SK-N-SH (cell line): ENCODE measurements around the gene AUTS2. TPM values are rescaled to one million over a fixed set of nuclear protein-coding genes. Genes with fewer than 3 reads are reported as not detected.

Experiments used
- CTCF ChIA-PET: fragments of 300-600, 350-600 bp; formaldehyde crosslinking; extraction: SDS; loops from one replicate; lab custom pipeline; 2021; lab: Yijun Ruan, JAX
- POLR2A ChIA-PET: fragments of 350-600 bp; sonication (Branson Sonifier 250); formaldehyde crosslinking; extraction: SDS; loops from one replicate; lab custom pipeline; 2020; ENCODE audit warnings: antibody characterized with exemption, inconsistent platforms; lab: Yijun Ruan, JAX
- DNase-seq: peaks from one replicate; pipeline ENCODE4 v3.0.0; 2012
- H2AFZ ChIP-seq: fragments of 200-600 bp; sonication (generic); 2 replicates; pipeline ENCODE4 v1.8.1; 2016; ENCODE audit warnings: antibody characterized with exemption, mild to moderate bottlenecking, low read depth
- H3F3A ChIP-seq: fragments of 200-600 bp; sonication (generic); replicated peaks from 2 replicates; pipeline ENCODE3; 2016; ENCODE audit warnings: antibody characterized with exemption, mild to moderate bottlenecking; ENCODE audit not compliant: insufficient read depth
- H3K27ac ChIP-seq, 2 experiments: fragments of 200-500 bp in 1 of 2; fragments of 200-600 bp in 1 of 2; sonication (Bioruptor generic) in 1 of 2; sonication (generic), shearing (Covaris generic) in 1 of 2; 2 replicates each; pipeline versions ENCODE4 v1.5.1 to v1.6.1; 2014 to 2016; ENCODE audit warnings: low read depth in 2 of 2, inconsistent platforms in 1 of 2, low read length in 1 of 2, mild to moderate bottlenecking in 1 of 2, mixed read lengths in 1 of 2
- H3K27me3 ChIP-seq: fragments of 200-600 bp; sonication (generic), shearing (Covaris generic); 2 replicates; pipeline ENCODE4 v1.6.1; 2016; ENCODE audit warnings: mixed run types; ENCODE audit not compliant: insufficient read depth
- H3K36me3 ChIP-seq, 2 experiments: fragments of 200-500 bp in 1 of 2; fragments of 200-600 bp in 1 of 2; sonication (Bioruptor generic) in 1 of 2; sonication (generic) in 1 of 2; replicated peaks in 1 of 2; 2 replicates each; pipeline versions ENCODE3 to v1.5.1; 2014 to 2016; ENCODE audit warnings: low read length in 1 of 2, mild to moderate bottlenecking in 1 of 2; ENCODE audit not compliant: insufficient read depth in 2 of 2, control insufficient read depth in 1 of 2
- H3K4me1 ChIP-seq, 2 experiments: fragments of 200-500 bp in 1 of 2; fragments of 200-600 bp in 1 of 2; sonication (Bioruptor generic) in 1 of 2; sonication (generic), shearing (Covaris generic) in 1 of 2; 2 replicates each; pipeline versions ENCODE4 v1.5.1 to v1.6.1; 2014 to 2016; ENCODE audit warnings: low read depth in 1 of 2, low read length in 1 of 2, mixed run types in 1 of 2; ENCODE audit not compliant: insufficient read depth in 2 of 2, control insufficient read depth in 1 of 2
- H3K4me2 ChIP-seq: fragments of 200-600 bp; sonication (generic), shearing (Covaris generic); 2 replicates; pipeline ENCODE4 v1.6.1; 2017; ENCODE audit warnings: mixed run types
- H3K4me3 ChIP-seq, 2 experiments: fragments of 200-500 bp in 1 of 2; fragments of 200-600 bp in 1 of 2; sonication (Bioruptor generic) in 1 of 2; sonication (generic), shearing (Covaris generic) in 1 of 2; 2 replicates each; pipeline versions ENCODE4 v1.5.1 to v1.8.1; 2014 to 2016; ENCODE audit warnings: low read depth in 2 of 2, inconsistent platforms in 1 of 2, low read length in 1 of 2, mild to moderate bottlenecking in 1 of 2, mixed read lengths in 1 of 2, moderate library complexity in 1 of 2
- H3K79me2 ChIP-seq: fragments of 200-600 bp; sonication (generic); 2 replicates; pipeline ENCODE4 v1.8.1; 2017; ENCODE audit warnings: mild to moderate bottlenecking; ENCODE audit not compliant: insufficient read depth
- H3K9ac ChIP-seq: fragments of 200-600 bp; sonication (generic); 2 replicates; pipeline ENCODE4 v1.6.1; 2017; ENCODE audit warnings: mixed run types
- H3K9me2 ChIP-seq: fragments of 200-600 bp; sonication (generic); 2 replicates; pipeline ENCODE4 v1.6.1; 2017; ENCODE audit warnings: mixed run types
- H3K9me3 ChIP-seq: fragments of 200-600 bp; sonication (generic); 2 replicates; pipeline ENCODE4 v1.6.1; 2017; ENCODE audit warnings: mixed run types, mild to moderate bottlenecking, moderate library complexity
- H4K20me1 ChIP-seq: fragments of 200-600 bp; sonication (generic); 2 replicates; pipeline ENCODE4 v1.6.1; 2017; ENCODE audit warnings: mild to moderate bottlenecking, mixed run types; ENCODE audit not compliant: insufficient read depth
- CHD2 ChIP-seq: fragments of 150-350 bp; IDR thresholded peaks from 2 replicates; pipeline ENCODE4 v1.6.1; 2018; ENCODE audit warnings: low read length; ENCODE audit not compliant: partially characterized antibody
- EP300 ChIP-seq, 2 experiments: IDR thresholded peaks; 2 replicates each; pipeline versions ENCODE4 v1.4.0 to v1.6.1; 2012; ENCODE audit warnings: borderline replicate concordance in 1 of 2, low read depth in 1 of 2, low read length in 1 of 2
- GATA2 ChIP-seq: sonication (generic); formaldehyde crosslinking; IDR thresholded peaks from 2 replicates; pipeline ENCODE4 v1.5.0; 2020; ENCODE audit warnings: mild to moderate bottlenecking, missing genetic modification reagents
- IRF3 ChIP-seq: fragments of 150-350 bp; IDR thresholded peaks from 2 replicates; pipeline ENCODE4 v1.6.1; 2016; ENCODE audit warnings: mild to moderate bottlenecking, low read depth, low read length
- MEF2A ChIP-seq: IDR thresholded peaks from 2 replicates; pipeline ENCODE4 v1.4.0; 2012; ENCODE audit warnings: low read depth, borderline replicate concordance
- MXI1 ChIP-seq: IDR thresholded peaks from 2 replicates; pipeline ENCODE4 v1.6.1; 2012; ENCODE audit warnings: mild to moderate bottlenecking, low read depth, low read length, improper control_type of control experiment
- POLR2AphosphoS5 ChIP-seq: IDR thresholded peaks from 2 replicates; pipeline ENCODE4 v1.6.1; 2012; ENCODE audit warnings: low read depth, low read length
- RAD21 ChIP-seq: IDR thresholded peaks from 2 replicates; pipeline ENCODE4 v1.6.1; 2012; ENCODE audit warnings: mild to moderate bottlenecking, low read length
- RCOR1 ChIP-seq: fragments of 150-350 bp; IDR thresholded peaks from 2 replicates; pipeline ENCODE4 v1.6.1; 2017; ENCODE audit warnings: antibody characterized with exemption, low read length
- REST ChIP-seq: IDR thresholded peaks from 2 replicates; pipeline ENCODE4 v1.6.1; 2012; ENCODE audit warnings: mild to moderate bottlenecking, low read depth, low read length, moderate library complexity
- TCF12 ChIP-seq: IDR thresholded peaks from 2 replicates; pipeline ENCODE4 v1.4.0; 2012
- YY1 ChIP-seq: IDR thresholded peaks from 2 replicates; pipeline ENCODE4 v1.4.0; 2012; ENCODE audit warnings: low read depth, mild to moderate bottlenecking
- WGBS: methylation state at CpG from one replicate; pipeline ENCODE4 v1.1.6; 2017; ENCODE audit warnings: low lambda C conversion rate; 5-methylcytosine and 5-hydroxymethylcytosine counted together
- polyA plus RNA-seq, 3 experiments: library from polyadenylated mRNA; depleted of rRNA; stranded (reverse); fragments of >200 nt; gene quantifications; 2 replicates each; pipeline ENCODE4 v1.2.3, GENCODE V29; 2012
- TF ChIP-seq, protein P1 (sequence below): IDR thresholded peaks from 2 replicates; pipeline ENCODE4 v1.4.0; 2012; ENCODE audit warnings: low read depth
- TF ChIP-seq, protein P2 (sequence below): IDR thresholded peaks from 2 replicates; pipeline ENCODE4; 2012
- TF ChIP-seq, protein P3 (sequence below): fragments of 150-350 bp; IDR thresholded peaks from 2 replicates; pipeline ENCODE4 v1.6.1; 2017; ENCODE audit warnings: antibody characterized with exemption, low read length, low read depth, borderline replicate concordance

Gene AUTS2
- polyA plus RNA-seq, 1 of the 3 experiments (the other 2 are of a cell fraction) = 15.6 TPM

DNA sequence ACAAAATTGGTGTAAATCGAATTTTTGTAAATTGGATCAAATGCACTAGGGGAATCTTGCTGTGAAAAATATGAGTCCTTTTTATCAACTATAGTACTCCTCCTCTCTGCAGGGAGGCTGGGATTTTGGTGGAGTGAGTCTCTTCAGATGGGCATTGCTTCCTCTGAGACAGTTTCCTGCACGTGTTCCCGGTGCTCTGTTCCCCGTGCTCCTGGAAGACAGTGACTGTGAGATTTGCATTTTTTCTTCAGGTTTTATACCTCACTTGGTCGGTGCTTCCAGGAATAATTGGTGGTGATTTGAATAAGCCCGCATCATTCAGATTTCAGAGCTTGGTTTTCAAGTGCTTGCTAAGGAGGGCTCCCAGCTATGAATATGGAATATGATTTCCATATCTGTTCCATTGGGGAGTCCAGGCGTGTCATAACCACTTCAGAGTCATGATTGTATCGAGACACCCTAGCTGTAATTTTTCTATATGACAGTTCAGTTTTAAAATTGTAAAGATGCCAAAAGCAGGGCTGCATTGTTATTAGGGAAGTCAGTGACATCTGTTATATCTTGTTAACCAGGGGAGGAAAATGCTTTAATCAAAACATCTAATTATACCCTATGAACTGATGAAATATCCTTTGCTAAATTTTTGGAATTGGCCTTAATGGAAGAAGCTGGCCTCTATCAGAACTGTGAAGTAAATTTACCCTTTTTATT, 12.3 kb downstream of the AUTS2 start:
- peak overlapping the region; percentile 22; the same call in 1 of the 2 replicates for H3K4me2 ChIP-seq
- 34% methylated on average over 8 of the region's 8 CpGs for WGBS
- peaks cover 9% of the 10 kb centered on the region for H3F3A ChIP-seq
- CTCF ChIA-PET = interaction anchor here (1.0 to 1.6 kb wide), 3 partner anchors 9 to 67 kb away, joined by 3 to 10 read pairs (median 5); no protein-coding TSS in a partner anchor
- peak overlapping the region; percentile 9 to 64 for H3K27ac ChIP-seq
- H3K79me2 ChIP-seq = peaks cover 79% of the 10 kb centered on the region
- TF ChIP-seq MXI1 (peak; percentile 44; the same call in 1 of the 2 replicates), REST (no peak), RAD21 (0 out of 2 replicates have a peak, but pooled peaks have one; percentile 9), EP300 (IDR thresholded peaks at IDR 0.05; ENCODE audit: borderline replicate concordance in 1 of 2, low read depth in 1 of 2, low read length in 1 of 2) (peak in 1 of 2 experiments; percentile 61; a peak in 2 of 4 replicates), RCOR1 (peak; percentile 49; the same call in 1 of the 2 replicates), GATA2 (peak; percentile 72), TCF12 (0 out of 2 replicates have a peak, but pooled peaks have one; percentile 9), POLR2AphosphoS5 (no peak), IRF3 (no peak), YY1 (no peak), CHD2 (peak; percentile 38), MEF2A (no peak)
- TF ChIP-seq, protein P1, sequence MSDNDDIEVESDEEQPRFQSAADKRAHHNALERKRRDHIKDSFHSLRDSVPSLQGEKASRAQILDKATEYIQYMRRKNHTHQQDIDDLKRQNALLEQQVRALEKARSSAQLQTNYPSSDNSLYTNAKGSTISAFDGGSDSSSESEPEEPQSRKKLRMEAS = peak; percentile 21; the same call in 1 of the 2 replicates
- TF ChIP-seq, protein P2, sequence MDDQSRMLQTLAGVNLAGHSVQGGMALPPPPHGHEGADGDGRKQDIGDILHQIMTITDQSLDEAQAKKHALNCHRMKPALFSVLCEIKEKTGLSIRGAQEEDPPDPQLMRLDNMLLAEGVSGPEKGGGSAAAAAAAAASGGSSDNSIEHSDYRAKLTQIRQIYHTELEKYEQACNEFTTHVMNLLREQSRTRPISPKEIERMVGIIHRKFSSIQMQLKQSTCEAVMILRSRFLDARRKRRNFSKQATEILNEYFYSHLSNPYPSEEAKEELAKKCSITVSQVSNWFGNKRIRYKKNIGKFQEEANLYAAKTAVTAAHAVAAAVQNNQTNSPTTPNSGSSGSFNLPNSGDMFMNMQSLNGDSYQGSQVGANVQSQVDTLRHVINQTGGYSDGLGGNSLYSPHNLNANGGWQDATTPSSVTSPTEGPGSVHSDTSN = peak; percentile 36; the same call in 1 of the 2 replicates
- TF ChIP-seq, protein P3, sequence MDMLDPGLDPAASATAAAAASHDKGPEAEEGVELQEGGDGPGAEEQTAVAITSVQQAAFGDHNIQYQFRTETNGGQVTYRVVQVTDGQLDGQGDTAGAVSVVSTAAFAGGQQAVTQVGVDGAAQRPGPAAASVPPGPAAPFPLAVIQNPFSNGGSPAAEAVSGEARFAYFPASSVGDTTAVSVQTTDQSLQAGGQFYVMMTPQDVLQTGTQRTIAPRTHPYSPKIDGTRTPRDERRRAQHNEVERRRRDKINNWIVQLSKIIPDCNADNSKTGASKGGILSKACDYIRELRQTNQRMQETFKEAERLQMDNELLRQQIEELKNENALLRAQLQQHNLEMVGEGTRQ = no peak
- H3K36me3 ChIP-seq = no peaks in the 10 kb centered on the region
- no peak overlapping the region for H3K4me3 ChIP-seq
- DNase-seq = peak; percentile 50
- no peaks in the 10 kb centered on the region for H3K9me2 ChIP-seq
- peaks cover 39% of the 10 kb centered on the region for H4K20me1 ChIP-seq
- no peak overlapping the region; the same call in 1 of the 2 replicates for H2AFZ ChIP-seq
- no peak overlapping the region for H3K9ac ChIP-seq
- H3K27me3 ChIP-seq = no peaks in the 10 kb centered on the region
- H3K4me1 ChIP-seq = peaks cover 18 to 19% of the 10 kb centered on the region in 2 experiments; a peak in 3 of 4 replicates
- POLR2A ChIA-PET = no interaction called here
- no peaks in the 10 kb centered on the region for H3K9me3 ChIP-seq
